Measurements from ENCODE around the gene KDM2B.
A peak's percentile ranks its signal among the peaks of the same experiment; 100 is the strongest.

The KDM2B gene

DNA sequence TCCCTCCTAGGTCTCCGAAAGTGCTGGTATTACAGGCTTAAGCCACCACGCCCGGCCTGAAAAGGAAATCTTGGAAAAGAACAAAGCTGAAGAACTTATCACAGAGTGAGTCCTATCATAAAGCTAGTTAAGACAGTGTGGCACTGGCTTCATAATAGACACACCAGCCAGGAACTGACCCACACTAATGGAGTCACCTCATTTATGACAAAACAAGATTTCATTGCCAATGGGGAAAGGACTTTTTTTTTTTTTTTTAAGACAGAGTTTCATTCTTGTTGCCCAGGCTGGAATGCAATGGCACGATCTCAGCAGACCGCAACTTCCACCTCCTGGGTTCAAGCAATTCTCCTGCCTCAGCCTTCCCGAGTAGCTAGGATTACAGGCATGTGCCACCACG, 15.7 kb downstream of the KDM2B start:
- H3K27ac ChIP-seq, result no peak overlapping the region
- TF ChIP-seq Cebpa-rat (IDR thresholded peaks at IDR 0.05), result no peak
- H3K4me3 ChIP-seq, result no peak overlapping the region
- H4K20me1 ChIP-seq, result no peaks in the 10 kb centered on the region; the same call in 1 of the 2 replicates
- peaks cover 37% of the 10 kb centered on the region for H3K4me1 ChIP-seq
- H3K36me3 ChIP-seq, result peaks cover 59% of the 10 kb centered on the region
- no peak overlapping the region for H3K9ac ChIP-seq
- no peaks in the 10 kb centered on the region for H3K27me3 ChIP-seq
- H3K4me2 ChIP-seq, result no peak overlapping the region
- no peaks in the 10 kb centered on the region for H3K9me3 ChIP-seq

DNA sequence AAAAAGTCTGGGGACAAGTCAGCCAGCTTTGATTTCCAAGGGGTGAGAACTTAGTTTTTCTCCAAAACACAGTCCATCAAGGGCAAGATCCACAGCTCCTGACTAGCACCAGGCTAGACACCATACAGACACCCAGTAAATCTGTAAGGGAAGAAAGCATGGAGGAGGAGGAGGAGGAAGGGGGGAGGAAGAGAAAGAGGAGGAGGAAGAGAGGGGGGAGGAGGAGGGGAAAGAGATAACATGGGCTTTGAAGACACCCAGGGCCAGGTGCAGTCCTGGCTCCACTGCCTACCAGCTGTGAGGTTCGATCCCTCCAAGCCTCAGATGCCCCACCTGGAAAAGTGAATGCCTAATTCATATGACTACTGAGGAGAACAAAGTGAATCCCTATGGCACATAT, 18.3 kb downstream of the KDM2B start:
- Histone ChIP-seq H3K36me3 (peaks cover 57% of the 10 kb centered on the region), H4K20me1 (no peaks in the 10 kb centered on the region; the same call in 1 of the 2 replicates), H3K9me3 (no peaks in the 10 kb centered on the region; the same call in 1 of the 2 replicates), H3K27ac (0 out of 2 replicates have a peak overlapping the region, but pooled peaks have one; percentile 8), H3K27me3 (no peaks in the 10 kb centered on the region), H3K4me3 (no peak overlapping the region), H3K9ac (no peak overlapping the region), H3K4me2 (peak overlapping the region; percentile 15), H3K4me1 (peaks cover 53% of the 10 kb centered on the region)
- TF ChIP-seq Cebpa-rat (IDR thresholded peaks at IDR 0.05), result no peak

GRCh38 chr12:121561009-121561395, 19.8 kb downstream of the KDM2B start:
- Histone ChIP-seq H3K36me3 (peaks cover 54% of the 10 kb centered on the region), H3K4me3 (no peak overlapping the region), H3K4me1 (peaks cover 55% of the 10 kb centered on the region), H3K9ac (peak overlapping the region; percentile 56; the same call in 1 of the 2 replicates), H4K20me1 (no peaks in the 10 kb centered on the region; the same call in 1 of the 2 replicates), H3K4me2 (peak overlapping the region; percentile 70), H3K27me3 (no peaks in the 10 kb centered on the region), H3K27ac (no peak overlapping the region), H3K9me3 (no peaks in the 10 kb centered on the region; the same call in 1 of the 2 replicates)
- no peak for TF ChIP-seq Cebpa-rat (IDR thresholded peaks at IDR 0.05)

- peak overlapping the region; percentile 70 for H3K4me2 ChIP-seq
- no peak overlapping the region for H3K4me3 ChIP-seq
Observed at GRCh38 chr12:121560392-121561008, 20.3 kb downstream of the KDM2B start.

DNA sequence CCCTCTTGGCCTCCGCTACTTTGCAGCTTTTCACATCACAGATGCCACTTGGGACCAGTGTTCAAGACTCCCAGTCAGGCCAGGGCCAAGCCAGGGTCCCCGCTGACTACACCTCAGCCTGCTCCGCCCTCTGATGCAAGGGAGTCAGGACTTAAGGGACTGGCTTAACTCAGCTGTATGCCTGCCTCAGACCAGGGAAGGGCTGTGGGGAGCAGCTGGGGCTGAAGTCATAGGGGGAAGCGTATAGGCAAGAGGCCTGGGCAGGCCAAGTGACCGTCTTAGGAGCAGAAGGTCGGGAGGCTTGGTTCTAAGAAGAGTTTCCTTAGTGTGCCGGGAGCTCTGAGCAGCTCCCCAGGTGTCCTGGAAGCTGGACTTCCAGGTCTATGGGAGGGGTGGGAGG, 21.9 kb downstream of the KDM2B start:
- no peak overlapping the region for H3K9ac ChIP-seq

More at GRCh38 chr12:121560392-121561008, 20.3 kb downstream of the KDM2B start:
- H3K27me3 ChIP-seq, result no peaks in the 10 kb centered on the region
- H3K4me1 ChIP-seq, result peaks cover 55% of the 10 kb centered on the region
- H3K9ac ChIP-seq, result peak overlapping the region; percentile 56; the same call in 1 of the 2 replicates
- H3K36me3 ChIP-seq, result peaks cover 55% of the 10 kb centered on the region
- H3K27ac ChIP-seq, result peak overlapping the region; percentile 22; the same call in 1 of the 2 replicates
- no peak for TF ChIP-seq Cebpa-rat (IDR thresholded peaks at IDR 0.05)
- H3K9me3 ChIP-seq, result no peaks in the 10 kb centered on the region; the same call in 1 of the 2 replicates
- no peaks in the 10 kb centered on the region; the same call in 1 of the 2 replicates for H4K20me1 ChIP-seq

GRCh38 chr12:121550974-121551634, 29.7 kb downstream of the KDM2B start:
- H4K20me1 ChIP-seq, result no peaks in the 10 kb centered on the region
- no peak overlapping the region for H3K9ac ChIP-seq
- H3K4me2 ChIP-seq, result no peak overlapping the region
- no peak for TF ChIP-seq Cebpa-rat (IDR thresholded peaks at IDR 0.05)
- no peaks in the 10 kb centered on the region for H3K9me3 ChIP-seq
- peaks cover 61% of the 10 kb centered on the region for H3K36me3 ChIP-seq
- H3K27me3 ChIP-seq, result no peaks in the 10 kb centered on the region
- H3K27ac ChIP-seq, result no peak overlapping the region
- no peak overlapping the region for H3K4me3 ChIP-seq
- peaks cover 8% of the 10 kb centered on the region; the same call in 1 of the 2 replicates for H3K4me1 ChIP-seq

More for the DNA sequence above, 21.9 kb downstream of the KDM2B start:
- Histone ChIP-seq H4K20me1 (no peaks in the 10 kb centered on the region; the same call in 1 of the 2 replicates), H3K4me3 (no peak overlapping the region), H3K36me3 (peaks cover 48% of the 10 kb centered on the region), H3K4me2 (peak overlapping the region; percentile 70; the same call in 1 of the 2 replicates), H3K9me3 (no peaks in the 10 kb centered on the region; the same call in 1 of the 2 replicates), H3K4me1 (peaks cover 55% of the 10 kb centered on the region), H3K27me3 (no peaks in the 10 kb centered on the region), H3K27ac (no peak overlapping the region)
- TF ChIP-seq Cebpa-rat (IDR thresholded peaks at IDR 0.05), result no peak

GRCh38 chr12:121549075-121549474, 31.7 kb downstream of the KDM2B start:
- no peak overlapping the region for H3K9ac ChIP-seq

DNA sequence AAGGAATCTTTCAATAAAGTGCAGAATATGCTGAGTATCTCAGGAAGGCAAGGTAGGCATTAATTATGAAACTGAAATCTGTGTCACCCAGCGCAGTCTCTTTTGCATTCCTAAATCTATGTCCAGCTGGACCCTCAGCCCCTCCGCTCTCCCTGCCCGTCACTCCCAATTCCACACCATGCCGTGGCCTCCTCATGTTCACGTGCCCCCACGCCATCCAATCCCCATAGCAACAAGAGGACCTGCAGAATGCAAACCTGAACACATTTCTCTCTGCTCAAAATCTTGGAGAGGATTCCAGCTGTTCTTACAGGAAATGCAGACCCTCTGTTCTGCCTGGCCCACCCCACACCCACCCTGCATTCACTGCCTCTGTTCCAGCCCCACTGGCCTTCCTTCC, 35.3 kb downstream of the KDM2B start:
- no peaks in the 10 kb centered on the region for H3K27me3 ChIP-seq
- no peak overlapping the region for H3K27ac ChIP-seq
- no peaks in the 10 kb centered on the region for H3K9me3 ChIP-seq
- no peak overlapping the region for H3K4me2 ChIP-seq
- no peak for TF ChIP-seq Cebpa-rat (IDR thresholded peaks at IDR 0.05)
- H3K36me3 ChIP-seq, result peaks cover 62% of the 10 kb centered on the region
- H3K4me3 ChIP-seq, result no peak overlapping the region
- no peaks in the 10 kb centered on the region for H4K20me1 ChIP-seq
- H3K4me1 ChIP-seq, result no peaks in the 10 kb centered on the region
- H3K9ac ChIP-seq, result no peak overlapping the region

More at GRCh38 chr12:121549075-121549474, 31.7 kb downstream of the KDM2B start:
- H3K4me2 ChIP-seq, result no peak overlapping the region
- no peak overlapping the region for H3K27ac ChIP-seq
- no peaks in the 10 kb centered on the region for H3K9me3 ChIP-seq
- no peaks in the 10 kb centered on the region for H3K27me3 ChIP-seq
- no peak overlapping the region for H3K4me3 ChIP-seq
- H3K36me3 ChIP-seq, result peaks cover 72% of the 10 kb centered on the region
- no peaks in the 10 kb centered on the region for H4K20me1 ChIP-seq
- H3K4me1 ChIP-seq, result peaks cover 8% of the 10 kb centered on the region; the same call in 1 of the 2 replicates
- no peak for TF ChIP-seq Cebpa-rat (IDR thresholded peaks at IDR 0.05)

DNA sequence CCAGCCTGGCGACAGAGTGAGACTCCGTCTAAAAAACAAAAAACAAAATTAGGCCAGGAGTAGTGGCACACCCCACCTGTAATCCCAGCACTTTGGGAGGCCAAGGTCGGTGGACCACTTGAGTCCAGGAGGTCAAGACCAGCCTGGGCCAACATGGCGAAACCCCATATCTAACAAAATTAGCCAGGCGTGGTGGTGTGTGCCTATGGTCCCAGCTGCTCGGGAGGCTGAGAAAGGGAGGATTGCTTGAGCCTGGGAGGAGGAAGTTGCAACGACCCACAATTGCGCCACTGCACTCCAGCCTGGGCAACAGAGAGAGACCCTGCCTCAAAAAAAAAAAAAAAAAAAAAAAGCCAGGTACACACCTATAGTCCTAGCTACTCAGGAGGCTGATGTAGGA, 37.0 kb downstream of the KDM2B start:
- no peak for TF ChIP-seq Cebpa-rat (IDR thresholded peaks at IDR 0.05)
- peaks cover 49% of the 10 kb centered on the region for H3K36me3 ChIP-seq
- H3K4me1 ChIP-seq, result peaks cover 11% of the 10 kb centered on the region
- no peaks in the 10 kb centered on the region for H4K20me1 ChIP-seq
- no peaks in the 10 kb centered on the region for H3K27me3 ChIP-seq
- H3K4me2 ChIP-seq, result no peak overlapping the region
- no peak overlapping the region for H3K4me3 ChIP-seq
- H3K9me3 ChIP-seq, result no peaks in the 10 kb centered on the region
- H3K9ac ChIP-seq, result no peak overlapping the region
- no peak overlapping the region for H3K27ac ChIP-seq

DNA sequence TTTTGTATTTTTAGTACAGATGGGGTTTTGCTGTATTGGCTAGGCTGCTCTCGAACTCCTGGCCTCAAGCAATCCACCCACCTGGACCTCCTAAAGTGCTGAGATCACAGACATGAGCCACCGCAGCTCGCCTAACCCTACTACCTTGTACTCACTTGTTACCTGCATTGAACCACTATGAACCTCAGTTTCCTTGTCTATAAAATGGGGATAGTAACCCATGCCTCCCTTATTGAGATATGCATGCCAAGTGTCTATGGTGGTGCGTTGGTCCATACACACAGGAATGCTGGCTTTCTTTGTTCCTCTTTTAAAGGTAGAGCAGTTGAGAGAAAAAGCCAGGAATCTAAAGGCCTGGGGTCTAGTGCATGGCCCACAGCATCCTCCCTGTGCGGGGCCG, 40.9 kb downstream of the KDM2B start:
- Histone ChIP-seq H3K4me2 (no peak overlapping the region), H3K36me3 (peaks cover 19% of the 10 kb centered on the region; the same call in 1 of the 2 replicates), H3K27me3 (no peaks in the 10 kb centered on the region), H4K20me1 (peaks cover 12% of the 10 kb centered on the region; the same call in 1 of the 2 replicates), H3K4me1 (peaks cover 48% of the 10 kb centered on the region), H3K9me3 (no peaks in the 10 kb centered on the region), H3K4me3 (no peak overlapping the region), H3K27ac (no peak overlapping the region), H3K9ac (no peak overlapping the region)
- TF ChIP-seq Cebpa-rat (IDR thresholded peaks at IDR 0.05), result no peak

All from BLaER1 (cell line).